Activated CD4-positive, alpha-beta T cell treated with anti-CD3 and anti-CD28 coated beads for 24 hours (primary cell): ENCODE measurements around the gene ZNF618.
"Not testable (repeated sequence)": the region's sequence is repeated elsewhere in the genome, so short reads cannot be mapped to it uniquely, and the experiment has no call there.

Experiments
- DNase-seq, 2 donors: peaks; one replicate each; pipeline ENCODE4 v3.0.0-alpha.2; 2020; ENCODE audit warnings: low read depth in 2 of 2

Gene ZNF618

GRCh38 chr9:113989017-113989713 is 113.1 kb downstream of the ZNF618 start:
- DNase-seq = no peak

- no peak for DNase-seq
Observed at GRCh38 chr9:113989714-113990569, 113.8 kb downstream of the ZNF618 start.

- no peak for DNase-seq
Observed at GRCh38 chr9:113990570-113990907, 114.4 kb downstream of the ZNF618 start.

GRCh38 chr9:113990975-113991471 is 114.9 kb downstream of the ZNF618 start:
- DNase-seq = no peak

GRCh38 chr9:113991714-113992113 is 115.6 kb downstream of the ZNF618 start:
- no peak for DNase-seq

- DNase-seq = no peak
Observed at GRCh38 chr9:113992276-113992951, 116.3 kb downstream of the ZNF618 start.

- no peak for DNase-seq
Observed at GRCh38 chr9:113992994-113993393, 116.9 kb downstream of the ZNF618 start.

GRCh38 chr9:113993838-113994540 is 117.9 kb downstream of the ZNF618 start:
- no peak for DNase-seq

- DNase-seq = no peak
Observed at GRCh38 chr9:113995401-113995800, 119.3 kb downstream of the ZNF618 start.

GRCh38 chr9:113995963-113996362 is 119.9 kb downstream of the ZNF618 start:
- no peak for DNase-seq

- DNase-seq = no peak
Observed at GRCh38 chr9:113996531-113997001, 120.5 kb downstream of the ZNF618 start.

- not testable (repeated sequence) for DNase-seq
Observed at GRCh38 chr9:113997064-113997463, 121.0 kb downstream of the ZNF618 start.

- DNase-seq = no peak
Observed at GRCh38 chr9:113997610-113998009, 121.5 kb downstream of the ZNF618 start.

GRCh38 chr9:113998114-113998513 is 122.0 kb downstream of the ZNF618 start:
- no peak for DNase-seq

- DNase-seq = no peak
Observed at GRCh38 chr9:113998525-113999255, 122.6 kb downstream of the ZNF618 start.

GRCh38 chr9:113999256-114000062 is 123.3 kb downstream of the ZNF618 start:
- no peak for DNase-seq

GRCh38 chr9:114000063-114000454 is 124.0 kb downstream of the ZNF618 start:
- no peak for DNase-seq

GRCh38 chr9:114000671-114001409 is 124.7 kb downstream of the ZNF618 start:
- no peak for DNase-seq

GRCh38 chr9:114001410-114001685 is 125.2 kb downstream of the ZNF618 start:
- no peak for DNase-seq

GRCh38 chr9:114001794-114002261 is 125.7 kb downstream of the ZNF618 start:
- no peak for DNase-seq
